HFFc6 (cell line): ENCODE measurements around the gene PMFBP1. TPM values are rescaled to one million over a fixed set of nuclear protein-coding genes. Genes with fewer than 3 reads are reported as not detected.

Experiments
- DNase-seq: peaks from one replicate; pipeline ENCODE4 v3.0.0-alpha.2; 2018
- H3K27ac Mint-ChIP-seq: 2 replicates; pipeline ENCODE4 v1.8.0; 2020; ENCODE audit warnings: mild to moderate bottlenecking, mixed read lengths
- H3K27me3 Mint-ChIP-seq: 2 replicates; pipeline ENCODE4 v1.8.0; 2021; ENCODE audit warnings: mild to moderate bottlenecking, moderate library complexity, mixed read lengths; ENCODE audit not compliant: insufficient read depth
- H3K36me3 Mint-ChIP-seq: 2 replicates; pipeline ENCODE4 v1.8.0; 2021; ENCODE audit warnings: low read depth, mixed read lengths
- H3K4me1 Mint-ChIP-seq: 2 replicates; pipeline ENCODE4 v1.8.0; 2020; ENCODE audit warnings: low read depth, mixed read lengths
- H3K4me3 Mint-ChIP-seq: 2 replicates; pipeline ENCODE4 v1.8.0; 2020; ENCODE audit warnings: mild to moderate bottlenecking, moderate library complexity, mixed read lengths
- H3K9me3 Mint-ChIP-seq: 2 replicates; pipeline ENCODE4 v1.8.0; 2020; ENCODE audit warnings: mild to moderate bottlenecking, mixed read lengths
- CTCF ChIP-seq: fragments of 200-600 bp; sonication (generic); IDR thresholded peaks from 2 replicates; pipeline ENCODE4 v1.5.0; 2021; ENCODE audit warnings: antibody characterized with exemption, mild to moderate bottlenecking
- total RNA-seq, 6 experiments: library from RNA; stranded (reverse); fragmentation: NEBNext Ultra II Directional; extraction: Animal tissue kit (Norgen Biotek cat#: 25700); gene quantifications; 2 replicates in 1 of 6; 3 replicates in 5 of 6; pipeline ENCODE4 v1.2.3, GENCODE V29; 2021

The PMFBP1 gene
- total RNA-seq, 6 experiments from 2014 or later = 0.07 to 0.31 TPM; not detected in 4

- no peak overlapping the region for H3K27ac Mint-ChIP-seq
- DNase-seq = no peak
- H3K9me3 Mint-ChIP-seq = no peaks in the 10 kb centered on the region
- H3K4me3 Mint-ChIP-seq = no peak overlapping the region
- H3K36me3 Mint-ChIP-seq = peaks cover 49% of the 10 kb centered on the region
- H3K4me1 Mint-ChIP-seq = peaks cover under 1% of the 10 kb centered on the region; the same call in 1 of the 2 replicates
- peaks cover 5% of the 10 kb centered on the region for H3K27me3 Mint-ChIP-seq
- no peak for TF ChIP-seq CTCF
Measured at GRCh38 chr16:72101195-72101594, 70.8 kb downstream of the PMFBP1 start.

- peak; percentile 37 for DNase-seq
- peak; percentile 79 for TF ChIP-seq CTCF
- peaks cover 16% of the 10 kb centered on the region for H3K4me1 Mint-ChIP-seq
- no peaks in the 10 kb centered on the region for H3K9me3 Mint-ChIP-seq
- peaks cover 4% of the 10 kb centered on the region for H3K27me3 Mint-ChIP-seq
- peaks cover 43% of the 10 kb centered on the region for H3K36me3 Mint-ChIP-seq
- H3K4me3 Mint-ChIP-seq = no peak overlapping the region
- H3K27ac Mint-ChIP-seq = no peak overlapping the region
Measured at GRCh38 chr16:72099377-72099818, 72.6 kb downstream of the PMFBP1 start.

- H3K27ac Mint-ChIP-seq = no peak overlapping the region
- no peak for DNase-seq
- no peak overlapping the region for H3K4me3 Mint-ChIP-seq
- H3K4me1 Mint-ChIP-seq = peaks cover 16% of the 10 kb centered on the region
- no peak for TF ChIP-seq CTCF
- H3K36me3 Mint-ChIP-seq = peaks cover 43% of the 10 kb centered on the region
- peaks cover 6% of the 10 kb centered on the region for H3K27me3 Mint-ChIP-seq
- H3K9me3 Mint-ChIP-seq = no peaks in the 10 kb centered on the region
Measured at GRCh38 chr16:72098936-72099335, 73.0 kb downstream of the PMFBP1 start.

- no peaks in the 10 kb centered on the region for H3K9me3 Mint-ChIP-seq
- H3K4me1 Mint-ChIP-seq = peaks cover 37% of the 10 kb centered on the region
- peaks cover 6% of the 10 kb centered on the region for H3K27me3 Mint-ChIP-seq
- DNase-seq = peak; percentile 4
- no peak for TF ChIP-seq CTCF
- peaks cover 20% of the 10 kb centered on the region for H3K36me3 Mint-ChIP-seq
- peak overlapping the region; percentile 96 for H3K27ac Mint-ChIP-seq
- H3K4me3 Mint-ChIP-seq = peak overlapping the region; percentile 100
Measured at GRCh38 chr16:72094266-72094610, 77.7 kb downstream of the PMFBP1 start.

- peak; percentile 99 for DNase-seq
- Mint-ChIP-seq H3K27ac (peak within 1 kb of the TSS; percentile 96), H3K27me3 (peaks cover 4% of the 10 kb centered on the region; the same call in 1 of the 2 replicates), H3K4me3 (peak within 1 kb of the TSS; percentile 100), H3K36me3 (peaks cover 24% of the 10 kb centered on the region), H3K4me1 (peaks cover 37% of the 10 kb centered on the region), H3K9me3 (no peaks in the 10 kb centered on the region)
- TF ChIP-seq CTCF = no peak; the same call in 1 of the 2 replicates
Measured at GRCh38 chr16:72093448-72094265, 78.3 kb downstream of the PMFBP1 start, which contains the start of the genes DHX38 and TXNL4B. TSS of gene DHX38 (plus strand) at chr16:72093847. CDS start at chr16:72096158, 2,311 bp downstream. TSS of gene TXNL4B (minus strand) at chr16:72093620. CDS start at chr16:72090749, 2,871 bp downstream.
